ENCODE data around the gene PLS1. TPM values are rescaled to one million over a fixed set of nuclear protein-coding genes. Genes with fewer than 3 reads are reported as not detected.
"Not testable (repeated sequence)": the region's sequence is repeated elsewhere in the genome, so short reads cannot be mapped to it uniquely, and the experiment has no call there.

Gene PLS1
- polyA plus RNA-seq, 1 of the 3 experiments (the other 2 are of a cell fraction) = 2.9 TPM

DNA sequence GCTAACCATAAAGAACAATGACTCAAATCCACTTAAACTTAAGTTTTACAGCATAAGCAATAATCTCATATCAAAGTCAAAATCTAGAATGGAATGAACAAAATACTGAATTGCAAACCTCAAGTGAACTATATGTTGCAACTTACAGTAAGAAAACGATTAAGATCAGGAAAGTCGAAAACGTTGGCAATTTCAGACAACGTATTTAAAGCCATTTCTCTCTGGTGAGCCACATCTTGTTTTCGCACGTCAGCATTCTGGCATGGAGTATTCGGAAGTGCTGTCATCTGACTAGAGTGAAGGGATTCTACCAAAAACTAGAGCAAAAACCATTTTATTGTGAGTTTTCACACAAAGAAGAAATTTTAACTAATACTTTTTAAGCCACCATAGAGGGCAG, 46.2 kb upstream of the PLS1 start:
- H4K20me1 ChIP-seq (ENCODE audit: insufficient read depth) = no peaks in the 10 kb centered on the region
- H3K9ac ChIP-seq = no peak overlapping the region
- ChIA-PET CTCF (no interaction called here), POLR2A (no interaction called here)
- no peaks in the 10 kb centered on the region for H3K9me3 ChIP-seq
- H3F3A ChIP-seq (replicated peaks; ENCODE audit: insufficient read depth) = peaks cover 5% of the 10 kb centered on the region
- WGBS (ENCODE audit: low lambda C conversion rate) = 96% methylated on average over 7 of the region's 7 CpGs
- H3K4me3 ChIP-seq (ENCODE audit: low read depth in 2 of 2, low read length in 1 of 2) = no peak overlapping the region
- H2AFZ ChIP-seq (ENCODE audit: low read depth) = no peak overlapping the region
- H3K4me2 ChIP-seq = no peak overlapping the region
- H3K27me3 ChIP-seq (ENCODE audit: insufficient read depth) = no peaks in the 10 kb centered on the region
- no peaks in the 10 kb centered on the region; a peak in 1 of 4 replicates for H3K4me1 ChIP-seq (ENCODE audit: control insufficient read depth in 1 of 2, insufficient read depth in 2 of 2, low read depth in 1 of 2, low read length in 1 of 2)
- no peak for TF ChIP-seq SMC3 (IDR thresholded peaks at IDR 0.05; ENCODE audit: low read depth, low read length)
- TF ChIP-seq TEAD4 (IDR thresholded peaks at IDR 0.05; ENCODE audit: borderline replicate concordance, insufficient read depth) = no peak
- TF ChIP-seq FOXM1 (IDR thresholded peaks at IDR 0.05; ENCODE audit: low read depth) = no peak
- no peak for TF ChIP-seq EP300 (IDR thresholded peaks at IDR 0.05; ENCODE audit: borderline replicate concordance in 1 of 2, low read depth in 1 of 2, low read length in 1 of 2)
- TF ChIP-seq RAD21 (IDR thresholded peaks at IDR 0.05; ENCODE audit: low read length) = no peak
- TF ChIP-seq, protein P1, sequence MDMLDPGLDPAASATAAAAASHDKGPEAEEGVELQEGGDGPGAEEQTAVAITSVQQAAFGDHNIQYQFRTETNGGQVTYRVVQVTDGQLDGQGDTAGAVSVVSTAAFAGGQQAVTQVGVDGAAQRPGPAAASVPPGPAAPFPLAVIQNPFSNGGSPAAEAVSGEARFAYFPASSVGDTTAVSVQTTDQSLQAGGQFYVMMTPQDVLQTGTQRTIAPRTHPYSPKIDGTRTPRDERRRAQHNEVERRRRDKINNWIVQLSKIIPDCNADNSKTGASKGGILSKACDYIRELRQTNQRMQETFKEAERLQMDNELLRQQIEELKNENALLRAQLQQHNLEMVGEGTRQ (IDR thresholded peaks at IDR 0.05; ENCODE audit: borderline replicate concordance, low read depth, low read length) = no peak
- no peak for TF ChIP-seq RCOR1 (IDR thresholded peaks at IDR 0.05; ENCODE audit: low read length)
- TF ChIP-seq, protein P2, sequence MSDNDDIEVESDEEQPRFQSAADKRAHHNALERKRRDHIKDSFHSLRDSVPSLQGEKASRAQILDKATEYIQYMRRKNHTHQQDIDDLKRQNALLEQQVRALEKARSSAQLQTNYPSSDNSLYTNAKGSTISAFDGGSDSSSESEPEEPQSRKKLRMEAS (IDR thresholded peaks at IDR 0.05; ENCODE audit: low read depth) = no peak
- no peak overlapping the region for H3K27ac ChIP-seq (ENCODE audit: low read depth in 2 of 2, low read length in 1 of 2)
- no peaks in the 10 kb centered on the region for H3K9me2 ChIP-seq
- peaks cover 42 to 65% of the 10 kb centered on the region in 2 experiments for H3K36me3 ChIP-seq (replicated peaks in 1 of 2; ENCODE audit: control insufficient read depth in 1 of 2, insufficient read depth in 2 of 2, low read length in 1 of 2)
- no peaks in the 10 kb centered on the region for H3K79me2 ChIP-seq (ENCODE audit: insufficient read depth)
- DNase-seq = no peak

DNA sequence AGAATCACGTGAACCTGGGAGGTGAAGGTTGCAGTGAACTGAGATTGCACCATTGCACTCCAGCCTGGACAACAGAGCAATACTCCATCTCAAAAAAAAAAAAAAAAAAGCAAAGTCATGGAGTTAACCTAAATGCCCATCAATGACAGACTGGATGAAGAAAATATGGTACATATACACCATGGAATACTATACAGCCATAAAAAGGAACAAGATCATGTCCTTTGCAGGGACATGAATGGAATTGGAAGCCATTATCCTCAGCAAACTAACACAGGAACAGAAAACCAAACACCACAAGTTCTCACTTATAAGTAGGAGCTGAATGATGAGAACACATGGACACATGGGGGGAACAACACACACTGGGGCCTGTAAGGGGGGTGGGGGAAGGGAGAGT, 43.6 kb upstream of the PLS1 start:
- CTCF ChIA-PET = interaction anchor here (1.4 kb wide), 1 partner anchor 35 kb away, joined by 3 read pairs; no protein-coding TSS in a partner anchor

DNA sequence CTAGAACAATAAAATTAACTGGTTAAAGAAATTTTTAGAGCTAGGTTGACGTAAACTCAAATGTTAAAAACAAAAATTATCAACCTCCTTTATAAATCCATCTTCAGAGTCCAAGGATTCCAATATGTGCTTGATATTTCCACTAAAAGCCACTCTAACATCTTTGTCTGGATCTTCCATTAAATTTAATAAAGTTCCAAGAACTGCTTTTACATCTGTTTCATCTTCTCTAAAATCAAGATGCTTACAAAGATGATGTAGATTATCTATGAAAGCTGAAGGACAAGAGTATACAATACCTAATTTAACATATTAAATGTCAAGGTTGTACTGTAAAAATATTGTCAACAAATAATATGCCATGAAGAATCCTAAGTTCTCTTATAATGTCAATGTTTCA, 42.5 kb upstream of the PLS1 start:
- no peak overlapping the region for H2AFZ ChIP-seq (ENCODE audit: low read depth)
- no peak overlapping the region for H3K4me3 ChIP-seq (ENCODE audit: low read depth in 2 of 2, low read length in 1 of 2)
- H3K27me3 ChIP-seq (ENCODE audit: insufficient read depth) = no peaks in the 10 kb centered on the region
- TF ChIP-seq FOSL2 (IDR thresholded peaks at IDR 0.05; ENCODE audit: borderline replicate concordance, low read depth) (no peak), GABPA (IDR thresholded peaks at IDR 0.05; ENCODE audit: low read depth) (no peak), RXRA (IDR thresholded peaks at IDR 0.05; ENCODE audit: borderline replicate concordance, low read depth) (no peak), EP300 (IDR thresholded peaks at IDR 0.05; ENCODE audit: borderline replicate concordance in 1 of 2, low read depth in 1 of 2, low read length in 1 of 2) (no peak), SIN3A (IDR thresholded peaks at IDR 0.05; ENCODE audit: borderline replicate concordance, low read depth, low read length) (no peak), NFIC (IDR thresholded peaks at IDR 0.05; ENCODE audit: borderline replicate concordance) (no peak), POLR2AphosphoS5 (IDR thresholded peaks at IDR 0.05; ENCODE audit: low read depth, low read length) (no peak), MXI1 (IDR thresholded peaks at IDR 0.05; ENCODE audit: low read depth, low read length) (no peak), RAD21 (IDR thresholded peaks at IDR 0.05; ENCODE audit: low read length) (no peak), NRF1 (IDR thresholded peaks at IDR 0.05; ENCODE audit: low read depth, low read length) (no peak), RCOR1 (IDR thresholded peaks at IDR 0.05; ENCODE audit: low read length) (no peak), MEF2A (IDR thresholded peaks at IDR 0.05; ENCODE audit: borderline replicate concordance, low read depth) (no peak)
- TF ChIP-seq, protein P3, sequence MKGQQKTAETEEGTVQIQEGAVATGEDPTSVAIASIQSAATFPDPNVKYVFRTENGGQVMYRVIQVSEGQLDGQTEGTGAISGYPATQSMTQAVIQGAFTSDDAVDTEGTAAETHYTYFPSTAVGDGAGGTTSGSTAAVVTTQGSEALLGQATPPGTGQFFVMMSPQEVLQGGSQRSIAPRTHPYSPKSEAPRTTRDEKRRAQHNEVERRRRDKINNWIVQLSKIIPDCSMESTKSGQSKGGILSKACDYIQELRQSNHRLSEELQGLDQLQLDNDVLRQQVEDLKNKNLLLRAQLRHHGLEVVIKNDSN (IDR thresholded peaks at IDR 0.05; ENCODE audit: borderline replicate concordance, low read depth) = no peak
- TF ChIP-seq, protein P2 (IDR thresholded peaks at IDR 0.05; ENCODE audit: low read depth) = no peak
- no peaks in the 10 kb centered on the region for H3K9me3 ChIP-seq
- H3K36me3 ChIP-seq (replicated peaks in 1 of 2; ENCODE audit: control insufficient read depth in 1 of 2, insufficient read depth in 2 of 2, low read length in 1 of 2) = peaks cover 45 to 71% of the 10 kb centered on the region in 2 experiments
- H3F3A ChIP-seq (replicated peaks; ENCODE audit: insufficient read depth) = peaks cover 12% of the 10 kb centered on the region
- ChIA-PET POLR2A (no interaction called here), CTCF (interaction anchor here (1.4 kb wide), 1 partner anchor 33 kb away, joined by 3 read pairs; no protein-coding TSS in a partner anchor)
- H4K20me1 ChIP-seq (ENCODE audit: insufficient read depth) = no peaks in the 10 kb centered on the region
- no peak for DNase-seq
- no peak overlapping the region for H3K4me2 ChIP-seq
- no peaks in the 10 kb centered on the region for H3K9me2 ChIP-seq
- 95% methylated on average over 1 of the region's 1 CpG for WGBS (ENCODE audit: low lambda C conversion rate)
- no peak overlapping the region for H3K9ac ChIP-seq
- H3K79me2 ChIP-seq (ENCODE audit: insufficient read depth) = no peaks in the 10 kb centered on the region
- no peaks in the 10 kb centered on the region for H3K4me1 ChIP-seq (ENCODE audit: control insufficient read depth in 1 of 2, insufficient read depth in 2 of 2, low read depth in 1 of 2, low read length in 1 of 2)
- H3K27ac ChIP-seq (ENCODE audit: low read depth in 2 of 2, low read length in 1 of 2) = no peak overlapping the region

More for the DNA sequence above, 43.6 kb upstream of the PLS1 start:
- H3K27ac ChIP-seq (ENCODE audit: low read depth in 2 of 2, low read length in 1 of 2); POLR2A ChIA-PET; H3K4me2 ChIP-seq; H3K4me1 ChIP-seq (ENCODE audit: control insufficient read depth in 1 of 2, insufficient read depth in 2 of 2, low read depth in 1 of 2, low read length in 1 of 2); H3K27me3 ChIP-seq (ENCODE audit: insufficient read depth); H3K4me3 ChIP-seq (ENCODE audit: low read depth in 2 of 2, low read length in 1 of 2); H3K9me2 ChIP-seq; H3K79me2 ChIP-seq (ENCODE audit: insufficient read depth); H4K20me1 ChIP-seq (ENCODE audit: insufficient read depth); H3K9me3 ChIP-seq; H2AFZ ChIP-seq (ENCODE audit: low read depth); DNase-seq; H3K9ac ChIP-seq: not testable (repeated sequence)
- Histone ChIP-seq H3K36me3 (replicated peaks in 1 of 2; ENCODE audit: control insufficient read depth in 1 of 2, insufficient read depth in 2 of 2, low read length in 1 of 2) (peaks cover 47 to 70% of the 10 kb centered on the region in 2 experiments), H3F3A (replicated peaks; ENCODE audit: insufficient read depth) (peaks cover 12% of the 10 kb centered on the region)
- 100% methylated on average over 1 of the region's 1 CpG for WGBS (ENCODE audit: low lambda C conversion rate)

All from SK-N-SH (cell line).